ENCODE results near the gene C4orf50. TPM values are rescaled to one million over a fixed set of nuclear protein-coding genes. Genes with fewer than 3 reads are reported as not detected.

The C4orf50 gene
- total and polyA plus RNA-seq, 2 of the 13 experiments (the other 11 are each of a cell fraction or from before 2014, with no cell fraction given) = not detected

DNA sequence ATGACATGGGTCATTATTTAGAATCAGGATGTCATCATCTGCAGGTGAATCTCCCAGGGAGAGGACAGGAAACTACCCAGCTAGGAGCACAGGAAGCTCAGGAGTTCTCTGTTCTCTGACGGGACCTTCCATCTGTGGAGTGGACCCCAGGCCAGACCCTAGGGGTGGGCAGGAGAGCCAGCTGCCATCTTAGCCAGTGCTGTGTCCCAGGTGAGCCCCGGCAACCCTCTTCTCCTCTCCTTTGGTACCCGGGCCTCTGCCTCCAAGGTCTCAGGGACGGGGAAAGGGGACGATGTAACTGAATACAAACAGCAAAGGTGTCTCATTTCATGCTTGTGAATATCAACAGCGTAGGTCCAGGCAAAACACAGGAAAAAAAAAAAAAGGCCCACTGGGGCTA is 48.5 kb downstream of the C4orf50 start (continued):
- TF ChIP-seq, protein P1, sequence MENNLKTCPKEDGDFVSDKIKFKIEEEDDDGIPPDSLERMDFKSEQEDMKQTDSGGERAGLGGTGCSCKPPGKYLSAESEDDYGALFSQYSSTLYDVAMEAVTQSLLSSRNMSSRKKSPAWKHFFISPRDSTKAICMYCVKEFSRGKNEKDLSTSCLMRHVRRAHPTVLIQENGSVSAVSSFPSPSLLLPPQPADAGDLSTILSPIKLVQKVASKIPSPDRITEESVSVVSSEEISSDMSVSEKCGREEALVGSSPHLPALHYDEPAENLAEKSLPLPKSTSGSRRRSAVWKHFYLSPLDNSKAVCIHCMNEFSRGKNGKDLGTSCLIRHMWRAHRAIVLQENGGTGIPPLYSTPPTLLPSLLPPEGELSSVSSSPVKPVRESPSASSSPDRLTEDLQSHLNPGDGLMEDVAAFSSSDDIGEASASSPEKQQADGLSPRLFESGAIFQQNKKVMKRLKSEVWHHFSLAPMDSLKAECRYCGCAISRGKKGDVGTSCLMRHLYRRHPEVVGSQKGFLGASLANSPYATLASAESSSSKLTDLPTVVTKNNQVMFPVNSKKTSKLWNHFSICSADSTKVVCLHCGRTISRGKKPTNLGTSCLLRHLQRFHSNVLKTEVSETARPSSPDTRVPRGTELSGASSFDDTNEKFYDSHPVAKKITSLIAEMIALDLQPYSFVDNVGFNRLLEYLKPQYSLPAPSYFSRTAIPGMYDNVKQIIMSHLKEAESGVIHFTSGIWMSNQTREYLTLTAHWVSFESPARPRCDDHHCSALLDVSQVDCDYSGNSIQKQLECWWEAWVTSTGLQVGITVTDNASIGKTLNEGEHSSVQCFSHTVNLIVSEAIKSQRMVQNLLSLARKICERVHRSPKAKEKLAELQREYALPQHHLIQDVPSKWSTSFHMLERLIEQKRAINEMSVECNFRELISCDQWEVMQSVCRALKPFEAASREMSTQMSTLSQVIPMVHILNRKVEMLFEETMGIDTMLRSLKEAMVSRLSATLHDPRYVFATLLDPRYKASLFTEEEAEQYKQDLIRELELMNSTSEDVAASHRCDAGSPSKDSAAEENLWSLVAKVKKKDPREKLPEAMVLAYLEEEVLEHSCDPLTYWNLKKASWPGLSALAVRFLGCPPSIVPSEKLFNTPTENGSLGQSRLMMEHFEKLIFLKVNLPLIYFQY (CRISPR knock-in tag; IDR thresholded peaks at IDR 0.05; ENCODE audit: borderline replicate concordance) = no peak
- TF ChIP-seq ZNF530 (CRISPR knock-in tag; IDR thresholded peaks at IDR 0.05; ENCODE audit: low read depth) = no peak
- no peak for TF ChIP-seq RBAK (CRISPR knock-in tag; IDR thresholded peaks at IDR 0.05)
- TF ChIP-seq TAF15 (IDR thresholded peaks at IDR 0.05; ENCODE audit: low read depth, low read length, poor library complexity, severe bottlenecking) = no peak

DNA sequence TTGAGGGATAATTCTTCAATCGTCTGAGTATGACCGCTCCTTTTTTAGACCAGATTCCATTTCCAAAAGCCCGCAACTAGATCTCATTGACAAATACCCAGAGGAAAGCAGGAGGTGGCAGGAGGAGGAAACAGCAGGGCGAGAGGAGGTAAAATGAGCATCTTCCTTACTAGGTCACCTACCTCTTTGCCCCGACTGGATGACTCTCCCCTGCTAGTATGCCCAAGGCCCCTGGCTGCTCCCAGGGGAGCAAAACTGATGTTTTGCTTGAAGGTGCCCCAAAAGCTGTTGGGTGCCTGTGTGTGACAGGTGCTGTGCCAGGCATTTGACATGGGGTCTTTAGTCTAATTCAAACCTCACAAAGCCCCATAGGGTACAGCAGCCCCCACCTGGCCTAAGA is 48.9 kb downstream of the C4orf50 start:
- CTCF ChIA-PET (ENCODE audit: low intra/inter-chr PET ratio, low total read pairs) = no interaction called here
- 13% methylated on average over 5 of the region's 5 CpGs for WGBS (ENCODE audit: low lambda C conversion rate)
- BruUV-seq (replicated peaks) = no TSS peak
- Histone ChIP-seq H3K9me3 (ENCODE audit: low read length) (no peaks in the 10 kb centered on the region), H4K20me1 (ENCODE audit: insufficient read depth, low read length) (no peaks in the 10 kb centered on the region), H3K9ac (ENCODE audit: insufficient read depth, low read depth, low read length) (no peak overlapping the region), H3K79me2 (ENCODE audit: insufficient read depth, low read length) (no peaks in the 10 kb centered on the region), H3K4me1 (ENCODE audit: insufficient read depth, low read length) (no peaks in the 10 kb centered on the region), H3K27me3 (ENCODE audit: control insufficient read depth in 1 of 2, insufficient read depth in 2 of 2, low read length in 2 of 2) (peaks cover 9 to 62% of the 10 kb centered on the region in 2 experiments; a peak in 4 of 5 replicates), H3K4me2 (ENCODE audit: low read depth, low read length) (no peak overlapping the region), H2AFZ (ENCODE audit: low read length) (no peak overlapping the region), H3K36me3 (replicated peaks in 1 of 2; ENCODE audit: control insufficient read depth in 1 of 2, insufficient read depth in 2 of 2, low read length in 2 of 2) (no peaks in the 10 kb centered on the region), H3K4me3 (replicated peaks in 1 of 3; ENCODE audit: insufficient read depth in 1 of 3, low read depth in 2 of 3, low read length in 3 of 3) (no peak overlapping the region), H3K27ac (ENCODE audit: extremely low read length, insufficient read depth, low read length) (no peak overlapping the region)
- POLR2A ChIA-PET = no interaction called here
- in situ Hi-C loops (cut with HindIII; ENCODE audit: extremely low pct_ligation_motif_present, low pct_unique_long_range_greater_than_20kb) = no loop called here
- no peak for FAIRE-seq
- intact Hi-C loops (cut with micrococcal nuclease; ENCODE audit: unreplicated experiment) = no loop called here
- DNase-seq (ENCODE audit: low spot score) = no peak
- no peak for ATAC-seq
- TF ChIP-seq FIP1L1 (IDR thresholded peaks at IDR 0.05; ENCODE audit: borderline replicate concordance, insufficient read depth, low read depth, low read length) = no peak
- no peak for TF ChIP-seq RXRB (CRISPR knock-in tag; IDR thresholded peaks at IDR 0.05; ENCODE audit: borderline replicate concordance)
- no peak for TF ChIP-seq ZEB1 (IDR thresholded peaks at IDR 0.05; ENCODE audit: insufficient replicate concordance, low read depth)
- no peak for TF ChIP-seq EED (CRISPR knock-in tag; IDR thresholded peaks at IDR 0.05)
- TF ChIP-seq KLF15 (CRISPR knock-in tag; IDR thresholded peaks at IDR 0.05; ENCODE audit: borderline replicate concordance) = no peak
- no peak for TF ChIP-seq MAFK (conservative IDR thresholded peaks at IDR 0.05 in 1 of 2, IDR thresholded peaks at IDR 0.05 in 1 of 2; ENCODE audit: low read length in 2 of 2)
- no peak for TF ChIP-seq ZNF567 (CRISPR knock-in tag; IDR thresholded peaks at IDR 0.05; ENCODE audit: borderline replicate concordance)
- TF ChIP-seq, protein P2, sequence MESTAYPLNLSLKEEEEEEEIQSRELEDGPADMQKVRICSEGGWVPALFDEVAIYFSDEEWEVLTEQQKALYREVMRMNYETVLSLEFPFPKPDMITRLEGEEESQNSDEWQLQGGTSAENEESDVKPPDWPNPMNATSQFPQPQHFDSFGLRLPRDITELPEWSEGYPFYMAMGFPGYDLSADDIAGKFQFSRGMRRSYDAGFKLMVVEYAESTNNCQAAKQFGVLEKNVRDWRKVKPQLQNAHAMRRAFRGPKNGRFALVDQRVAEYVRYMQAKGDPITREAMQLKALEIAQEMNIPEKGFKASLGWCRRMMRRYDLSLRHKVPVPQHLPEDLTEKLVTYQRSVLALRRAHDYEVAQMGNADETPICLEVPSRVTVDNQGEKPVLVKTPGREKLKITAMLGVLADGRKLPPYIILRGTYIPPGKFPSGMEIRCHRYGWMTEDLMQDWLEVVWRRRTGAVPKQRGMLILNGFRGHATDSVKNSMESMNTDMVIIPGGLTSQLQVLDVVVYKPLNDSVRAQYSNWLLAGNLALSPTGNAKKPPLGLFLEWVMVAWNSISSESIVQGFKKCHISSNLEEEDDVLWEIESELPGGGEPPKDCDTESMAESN (CRISPR knock-in tag; conservative IDR thresholded peaks at IDR 0.05) = no peak
- TF ChIP-seq, protein P3, sequence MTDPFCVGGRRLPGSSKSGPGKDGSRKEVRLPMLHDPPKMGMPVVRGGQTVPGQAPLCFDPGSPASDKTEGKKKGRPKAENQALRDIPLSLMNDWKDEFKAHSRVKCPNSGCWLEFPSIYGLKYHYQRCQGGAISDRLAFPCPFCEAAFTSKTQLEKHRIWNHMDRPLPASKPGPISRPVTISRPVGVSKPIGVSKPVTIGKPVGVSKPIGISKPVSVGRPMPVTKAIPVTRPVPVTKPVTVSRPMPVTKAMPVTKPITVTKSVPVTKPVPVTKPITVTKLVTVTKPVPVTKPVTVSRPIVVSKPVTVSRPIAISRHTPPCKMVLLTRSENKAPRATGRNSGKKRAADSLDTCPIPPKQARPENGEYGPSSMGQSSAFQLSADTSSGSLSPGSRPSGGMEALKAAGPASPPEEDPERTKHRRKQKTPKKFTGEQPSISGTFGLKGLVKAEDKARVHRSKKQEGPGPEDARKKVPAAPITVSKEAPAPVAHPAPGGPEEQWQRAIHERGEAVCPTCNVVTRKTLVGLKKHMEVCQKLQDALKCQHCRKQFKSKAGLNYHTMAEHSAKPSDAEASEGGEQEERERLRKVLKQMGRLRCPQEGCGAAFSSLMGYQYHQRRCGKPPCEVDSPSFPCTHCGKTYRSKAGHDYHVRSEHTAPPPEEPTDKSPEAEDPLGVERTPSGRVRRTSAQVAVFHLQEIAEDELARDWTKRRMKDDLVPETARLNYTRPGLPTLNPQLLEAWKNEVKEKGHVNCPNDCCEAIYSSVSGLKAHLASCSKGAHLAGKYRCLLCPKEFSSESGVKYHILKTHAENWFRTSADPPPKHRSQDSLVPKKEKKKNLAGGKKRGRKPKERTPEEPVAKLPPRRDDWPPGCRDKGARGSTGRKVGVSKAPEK (CRISPR knock-in tag; IDR thresholded peaks at IDR 0.05; ENCODE audit: borderline replicate concordance) = no peak
- no peak for TF ChIP-seq ZNF382 (CRISPR knock-in tag; IDR thresholded peaks at IDR 0.05; ENCODE audit: borderline replicate concordance)

Measured in HepG2 (cell line).